ENCODE results near the gene TMEM200C. TPM values are rescaled to one million over a fixed set of nuclear protein-coding genes. Genes with fewer than 3 reads are reported as not detected.

Gene TMEM200C
- total RNA-seq, 1 donor = 0.36 TPM

GRCh38 chr18:5840547-5840946, 54.8 kb downstream of the TMEM200C start:
- no peak for TF ChIP-seq CTCF (IDR thresholded peaks at IDR 0.05; ENCODE audit: insufficient read depth, low read length)
- no peak overlapping the region for H3K4me3 ChIP-seq (ENCODE audit: low read depth, low read length)
- DNase-seq (ENCODE audit: low read depth) = no peak

DNA sequence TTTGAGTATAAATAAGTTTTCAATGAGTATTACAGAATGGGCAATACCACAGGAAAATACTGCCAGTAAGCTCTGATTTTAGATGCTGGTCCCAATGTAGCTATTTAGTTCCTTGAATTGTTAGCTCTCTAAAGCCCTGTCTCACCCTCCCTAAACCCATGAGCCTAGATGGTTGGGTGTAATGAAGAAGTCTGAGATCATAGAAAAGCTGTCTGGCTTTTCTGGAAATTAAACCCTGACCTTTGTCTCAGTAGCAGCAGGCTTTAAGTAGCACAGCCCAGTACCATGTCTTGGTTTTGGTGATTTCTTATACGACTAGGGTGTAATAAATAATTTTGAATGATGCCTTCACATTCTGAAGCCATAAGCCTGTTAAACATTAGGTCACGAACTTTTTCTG, 55.3 kb downstream of the TMEM200C start:
- no peak for DNase-seq (ENCODE audit: low read depth)
- TF ChIP-seq CTCF (IDR thresholded peaks at IDR 0.05; ENCODE audit: insufficient read depth, low read length) = no peak
- H3K4me3 ChIP-seq (ENCODE audit: low read depth, low read length) = no peak overlapping the region

GRCh38 chr18:5839102-5839501, 56.2 kb downstream of the TMEM200C start:
- H3K4me3 ChIP-seq (ENCODE audit: low read depth, low read length) = no peak overlapping the region
- no peak for TF ChIP-seq CTCF (IDR thresholded peaks at IDR 0.05; ENCODE audit: insufficient read depth, low read length)
- no peak for DNase-seq (ENCODE audit: low read depth)

Small RNAs within 50 kb of the gene (small RNA-seq; reads per million reads assigned to genes)
- not detected for gene MIR3976

Data from fibroblast of the aortic adventitia (primary cell).